ENCODE results near the gene BANF1.

BANF1 gene

DNA sequence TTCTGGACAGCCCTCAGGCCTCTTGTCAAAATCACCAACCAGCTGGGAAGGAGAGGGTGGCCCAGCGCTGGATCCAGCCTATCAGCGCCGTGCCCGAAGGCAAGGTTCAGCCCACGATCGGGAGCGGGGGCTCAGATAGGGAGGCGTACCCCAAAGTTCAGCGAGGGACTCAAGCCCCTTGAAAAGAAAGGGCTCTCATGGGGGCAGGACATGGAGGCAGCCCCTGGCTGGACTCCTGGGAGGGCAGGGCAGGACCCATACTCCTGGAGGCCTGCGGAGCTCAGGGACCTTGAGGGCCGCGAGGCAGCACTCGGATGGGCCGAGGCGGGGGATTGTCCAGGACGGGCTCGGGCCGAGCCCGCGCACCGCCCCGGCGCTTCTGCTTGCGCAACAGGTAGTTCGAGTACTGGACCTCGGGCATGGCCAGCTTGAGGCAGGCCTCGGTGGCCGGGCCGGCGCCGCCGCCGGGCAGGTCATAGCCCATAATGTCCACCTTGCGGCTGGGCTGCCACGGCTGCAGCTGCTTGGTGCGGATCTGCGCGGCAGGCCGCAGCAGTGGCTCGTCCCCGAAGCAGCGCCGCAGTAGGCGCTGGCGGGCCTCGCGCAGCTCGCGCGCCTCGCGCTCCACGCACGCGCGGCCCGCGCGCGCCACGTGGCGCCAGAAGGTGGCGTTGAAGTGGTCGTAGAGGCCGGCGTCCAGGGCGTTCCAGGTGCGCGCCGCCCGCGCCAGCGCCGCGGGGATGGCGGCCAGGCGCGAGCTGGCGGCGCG, 40.1 kb downstream of the BANF1 start:
- DNase-seq: no peak

DNA sequence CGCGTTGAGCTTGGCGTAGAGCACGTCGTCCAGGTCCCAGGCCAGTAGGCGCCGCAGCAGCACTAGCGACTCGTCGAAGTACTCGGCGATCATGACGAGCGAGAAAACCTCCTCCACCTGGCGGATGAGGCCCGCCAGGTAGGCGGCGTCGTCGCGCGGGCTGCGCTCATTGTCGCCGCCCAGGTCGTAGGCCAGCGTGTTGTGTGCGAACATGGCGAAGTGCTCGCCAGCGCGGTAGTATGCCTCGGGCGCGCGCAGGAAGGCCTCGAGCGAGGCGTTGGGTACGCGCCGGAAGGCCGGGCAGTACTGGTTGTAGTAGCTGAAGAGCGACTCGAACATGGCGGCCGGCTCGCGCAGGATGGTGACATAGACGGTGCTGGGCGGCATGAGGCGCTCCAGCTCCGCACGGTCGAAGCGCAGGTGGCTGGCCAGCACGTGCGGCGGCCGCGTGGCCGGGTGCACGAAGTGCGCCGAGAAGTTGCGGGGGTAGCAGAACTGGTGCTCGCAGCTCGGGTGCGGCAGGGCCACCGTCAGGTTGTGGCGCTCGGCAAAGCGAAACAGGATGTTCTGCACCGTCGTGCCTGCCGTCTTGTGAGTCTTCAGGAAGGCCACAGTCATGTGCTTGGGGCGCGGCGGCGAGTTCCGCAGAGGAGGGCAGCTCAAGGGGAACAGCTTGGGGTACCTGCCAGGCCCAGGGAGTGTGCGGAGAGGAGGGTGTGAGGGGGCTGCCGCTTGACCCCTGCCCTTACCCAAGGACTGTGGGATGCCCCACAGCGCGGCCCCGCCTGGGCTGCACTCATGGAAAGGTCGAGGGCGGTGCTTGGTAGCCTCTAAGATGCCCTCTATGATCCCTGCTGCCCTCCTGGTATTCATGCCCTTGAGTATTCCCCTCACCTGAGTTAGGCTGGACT, 40.9 kb downstream of the BANF1 start:
- DNase-seq: no peak

DNA sequence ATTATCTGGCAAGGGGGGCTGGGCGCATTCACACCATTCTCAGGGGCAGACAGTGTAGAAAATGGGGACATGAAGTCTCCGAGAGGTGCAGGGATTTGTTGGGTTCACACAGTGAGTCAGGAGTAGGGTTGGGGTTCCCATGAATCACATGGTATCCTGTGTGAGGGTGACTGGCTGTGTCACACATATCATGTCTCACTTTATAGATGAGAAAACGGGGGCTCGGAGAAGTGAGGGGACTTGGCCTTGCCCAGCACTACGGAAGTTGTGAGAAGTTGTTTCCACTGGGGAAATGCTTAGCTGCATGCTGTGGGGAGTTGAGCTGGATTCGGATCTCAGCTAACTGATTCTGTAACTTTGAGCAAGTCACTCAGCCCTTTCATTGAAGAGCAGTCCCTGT, 42.5 kb downstream of the BANF1 start:
- DNase-seq: no peak

DNA sequence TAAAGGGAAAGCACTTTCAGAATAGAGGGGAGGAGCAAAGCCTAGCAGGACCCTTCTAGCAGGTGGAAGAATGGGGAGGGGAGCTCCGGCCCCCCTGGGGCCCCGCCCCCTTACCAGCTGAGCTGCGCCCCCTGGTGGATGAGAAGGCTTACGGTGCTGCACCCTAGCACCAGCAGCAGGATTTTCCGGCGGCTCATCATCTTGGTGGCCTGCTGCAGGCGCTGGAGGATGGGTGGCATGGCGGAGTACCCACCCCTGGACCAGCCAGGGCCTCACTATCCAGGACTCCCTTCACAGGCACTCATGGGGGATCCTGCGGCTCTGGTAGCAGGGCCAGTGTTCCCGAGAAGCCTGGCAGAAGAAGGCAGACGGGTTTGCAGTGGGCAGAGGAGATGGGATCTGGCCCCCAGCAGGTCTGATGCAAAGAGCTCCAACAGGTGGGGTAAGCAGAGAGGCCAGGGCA, 42.9 kb downstream of the BANF1 start:
- no peak for DNase-seq

DNA sequence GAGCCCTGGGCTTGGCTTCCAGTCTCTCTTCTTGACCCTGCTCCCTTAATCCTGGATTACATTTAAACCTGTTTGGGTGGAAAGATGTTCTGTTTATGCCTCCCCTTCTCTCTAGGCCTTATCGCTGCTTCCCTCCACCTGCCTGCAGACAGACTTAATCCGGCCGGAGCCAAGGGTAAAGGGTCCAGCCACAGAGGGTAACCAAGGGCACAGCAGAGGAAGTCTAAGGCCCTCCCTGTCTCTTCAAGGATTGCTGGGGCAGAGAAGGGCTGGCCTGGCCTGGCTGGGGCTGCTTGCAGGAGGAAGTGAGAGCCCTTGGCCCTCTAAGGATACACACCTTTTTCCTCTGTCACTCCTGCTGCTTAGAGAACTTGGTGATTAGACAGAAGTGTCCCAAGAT, 44.6 kb downstream of the BANF1 start:
- no peak for DNase-seq

DNA sequence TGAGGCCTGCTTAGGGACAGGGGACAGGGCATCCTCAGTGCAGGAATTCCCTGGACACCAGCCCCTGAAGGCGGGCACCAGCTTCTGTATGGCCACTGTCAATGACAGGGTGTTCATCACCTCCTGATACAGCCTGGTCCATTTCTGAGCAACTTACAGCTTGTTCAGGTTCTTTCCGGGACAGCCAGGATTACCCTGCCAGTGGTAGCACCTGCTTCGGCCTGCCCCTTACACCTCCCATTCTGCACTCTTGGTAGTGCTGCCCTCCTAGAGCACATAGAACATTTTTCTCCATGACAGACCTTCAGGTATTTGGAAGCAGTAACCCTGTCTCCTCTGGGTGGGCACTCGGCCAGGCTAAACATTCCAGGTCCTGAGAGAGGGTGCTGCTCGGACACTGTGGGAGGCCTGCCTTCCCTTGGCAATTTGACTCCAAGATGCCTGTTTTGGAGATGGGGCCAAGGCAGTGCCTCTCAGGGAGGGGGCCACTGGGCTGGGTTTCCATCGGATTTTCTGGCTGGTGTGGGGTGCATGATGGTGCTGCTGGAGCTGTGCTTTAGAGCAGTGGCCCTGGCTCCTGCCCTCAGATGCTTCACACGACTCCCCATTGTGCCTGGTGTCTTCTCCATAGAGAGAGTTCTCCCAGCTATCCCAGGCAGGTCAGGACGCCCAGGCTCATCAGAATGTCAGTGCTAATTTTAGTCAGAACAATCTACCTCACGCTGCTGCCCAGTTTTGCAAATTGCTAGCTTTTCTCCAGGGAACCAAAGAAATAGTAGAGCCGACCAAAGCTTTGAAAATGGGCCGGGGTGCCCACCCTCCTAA, 45.5 kb downstream of the BANF1 start:
- DNase-seq: no peak

DNA sequence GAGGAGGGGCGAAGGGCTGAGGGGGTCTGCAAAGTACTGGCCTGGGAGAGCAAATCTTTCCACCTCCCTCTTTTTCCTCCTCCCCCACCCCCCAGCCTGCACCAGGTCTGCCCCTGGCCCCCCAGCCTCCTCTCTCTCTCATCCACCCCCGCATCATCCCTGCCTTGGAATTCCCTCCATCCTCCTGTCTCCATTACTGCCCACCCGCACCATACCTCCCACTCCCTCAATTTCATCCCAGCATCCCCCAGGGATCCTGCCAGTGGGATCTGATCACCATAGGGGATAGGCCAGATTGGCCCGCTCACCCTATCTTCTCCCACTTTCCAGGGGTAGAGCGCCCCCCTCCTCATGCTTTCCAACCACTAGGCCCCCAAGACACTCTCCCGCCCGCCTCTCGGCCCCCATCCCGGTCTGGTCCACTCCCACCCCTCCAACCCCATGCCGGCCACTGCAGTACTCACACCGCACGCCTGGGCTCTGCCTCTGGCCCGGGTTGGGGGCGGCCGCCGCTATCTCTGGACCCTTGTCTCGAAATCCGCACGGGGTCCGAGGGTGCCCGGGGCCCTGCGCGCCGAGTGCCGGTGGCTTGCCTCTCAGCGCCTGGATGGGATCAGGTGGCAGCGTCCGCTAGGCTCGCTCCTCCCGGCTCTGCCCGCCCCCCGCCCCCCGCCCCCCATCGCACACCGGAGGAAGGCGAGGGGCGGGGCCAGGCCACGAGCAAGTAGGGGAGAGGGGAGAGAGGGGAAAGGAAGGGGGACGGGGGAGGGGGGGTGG, 46.4 kb downstream of the BANF1 start, which contains the start of gene GAL3ST3:
Gene GAL3ST3 (minus strand): TSS at position 615 of the 777 bp plus-strand sequence. CDS start 3,746 bp downstream, outside the sequence.
- DNase-seq: peak; percentile 28

DNA sequence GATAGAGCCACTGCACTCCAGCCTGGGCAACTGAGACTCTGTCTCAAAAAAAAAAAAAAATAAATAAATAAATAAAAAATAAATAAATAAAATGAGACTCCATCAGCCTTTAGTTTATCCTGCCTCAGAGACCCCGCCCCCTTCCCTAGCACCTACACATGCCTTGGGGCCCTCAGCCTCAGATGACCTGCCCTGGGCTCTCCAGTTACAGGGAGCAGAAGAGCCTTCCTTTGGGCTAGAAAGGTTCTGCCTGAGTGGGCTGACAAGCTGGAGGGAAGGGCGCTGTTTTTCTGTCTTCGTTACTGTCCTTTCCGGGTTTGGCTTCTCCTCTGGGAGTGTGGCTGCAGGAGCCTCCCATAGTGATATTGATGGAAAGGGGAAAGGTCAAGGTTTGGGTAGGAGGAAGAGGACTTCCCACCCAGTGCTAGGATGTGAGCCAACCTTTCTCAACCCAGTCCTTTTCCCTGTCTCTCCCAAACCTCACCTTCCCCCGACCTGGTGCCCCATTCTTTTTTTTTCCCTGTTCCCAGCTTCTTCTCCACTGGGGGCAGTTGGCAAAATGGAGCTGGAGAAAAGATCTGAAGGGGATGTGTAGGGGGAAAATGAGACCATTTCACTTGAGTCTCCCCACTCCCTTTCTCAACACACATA, 48.4 kb downstream of the BANF1 start:
- DNase-seq: peak; percentile 67

DNA sequence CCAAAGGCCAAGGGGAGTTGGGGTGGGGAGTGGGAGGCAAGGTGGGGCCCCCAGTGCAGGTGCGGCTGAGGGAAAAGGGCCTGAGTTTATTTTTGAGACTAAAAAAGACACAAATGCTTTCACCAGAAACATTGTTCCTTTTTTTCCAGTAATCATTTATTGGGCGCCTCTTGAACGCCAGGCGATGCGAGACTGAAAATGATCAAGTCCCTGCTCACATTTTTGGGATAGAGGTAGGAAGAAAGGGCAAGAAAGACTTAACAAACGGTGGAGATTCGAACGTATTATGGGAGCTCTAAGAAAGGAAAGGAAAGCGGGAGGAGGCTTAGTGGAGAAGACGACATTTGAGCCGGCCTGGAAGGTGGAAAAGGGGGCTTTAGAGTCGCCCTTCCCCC, 49.1 kb downstream of the BANF1 start:
- peak; percentile 63 for DNase-seq

DNA sequence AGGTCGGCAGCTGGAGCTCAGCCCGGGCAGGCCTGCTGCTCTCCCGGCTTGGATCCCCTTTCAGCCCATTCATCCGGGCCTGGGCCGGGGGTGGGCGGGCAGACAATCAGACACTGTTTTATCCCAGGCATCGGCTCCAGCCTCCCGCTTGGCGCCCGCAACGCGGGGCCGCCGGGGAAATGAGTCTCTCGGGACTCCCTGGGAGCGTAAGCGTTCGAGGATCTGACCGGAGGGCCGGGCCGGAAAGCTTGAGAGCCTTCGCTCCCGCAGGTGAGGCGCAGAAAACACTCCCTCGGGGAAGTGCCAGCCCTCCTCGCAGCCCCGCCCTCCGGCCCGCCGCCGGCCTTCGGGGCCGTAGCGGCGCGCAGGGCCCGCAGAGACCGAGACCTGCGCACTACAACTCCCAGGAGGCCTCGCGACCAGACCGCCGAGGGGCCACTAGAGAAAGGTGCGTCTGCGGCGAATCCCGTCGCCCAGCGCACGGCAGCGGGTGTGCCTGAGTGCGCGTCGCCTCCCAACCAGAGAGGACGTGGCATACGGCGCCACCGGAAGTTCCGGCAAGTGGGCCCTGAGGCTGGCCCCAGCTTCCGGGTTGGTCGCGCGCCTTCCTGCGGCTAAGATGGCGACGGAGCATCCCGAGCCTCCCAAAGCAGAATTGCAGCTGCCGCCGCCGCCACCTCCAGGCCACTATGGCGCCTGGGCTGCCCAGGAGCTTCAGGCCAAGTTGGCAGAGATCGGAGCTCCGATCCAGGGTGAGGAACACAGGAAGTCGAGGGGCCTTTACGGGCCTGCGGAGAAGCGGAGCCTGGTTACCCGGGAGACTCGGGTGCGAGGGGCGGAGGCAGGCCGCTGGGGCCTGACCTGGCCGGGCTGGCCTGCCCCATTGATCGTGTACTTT, 49.7 kb downstream of the BANF1 start, which contains the start of gene SF3B2:
Gene SF3B2 (plus strand): TSS at position 599 of the 898 bp plus-strand sequence. CDS start 21 bp downstream, at position 620.
- DNase-seq: peak; percentile 97

DNA sequence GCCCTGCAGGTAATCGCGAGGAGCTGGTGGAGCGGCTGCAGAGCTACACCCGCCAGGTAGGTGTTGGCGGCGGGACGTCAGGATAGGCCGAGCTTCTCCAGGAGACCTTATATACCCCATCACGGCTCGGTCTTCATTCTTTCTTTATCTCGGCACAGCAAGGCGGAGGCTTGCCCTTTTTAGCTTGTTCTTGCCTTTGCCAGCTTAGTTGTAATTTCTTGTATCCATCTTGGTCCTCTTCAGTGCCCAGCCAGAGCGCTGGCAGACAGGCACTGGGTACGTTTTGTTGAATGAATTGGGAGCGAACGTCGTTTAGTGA, 50.3 kb downstream of the BANF1 start:
- DNase-seq: no peak
